8988T (cell line): ENCODE measurements around the gene FBLL1.
"Not testable (repeated sequence)": the region's sequence is repeated elsewhere in the genome, so short reads cannot be mapped to it uniquely, and the experiment has no call there.

Source experiments
- DNase-seq: peaks from one replicate; pipeline ENCODE4 v3.0.0; 2011

FBLL1 gene

GRCh38 chr5:168553377-168554130, 24.4 kb downstream of the FBLL1 start:
- DNase-seq = no peak

- no peak for DNase-seq
Measured at GRCh38 chr5:168557389-168557788, 28.3 kb downstream of the FBLL1 start.

GRCh38 chr5:168562279-168562678, 33.2 kb downstream of the FBLL1 start:
- no peak for DNase-seq

- DNase-seq = no peak
Measured at GRCh38 chr5:168563959-168564358, 34.9 kb downstream of the FBLL1 start.

- no peak for DNase-seq
Measured at GRCh38 chr5:168568738-168569137, 39.6 kb downstream of the FBLL1 start.

- DNase-seq = no peak
Measured at GRCh38 chr5:168570490-168571328, 41.6 kb downstream of the FBLL1 start.

GRCh38 chr5:168573663-168574062, 44.6 kb downstream of the FBLL1 start:
- not testable (repeated sequence) for DNase-seq

GRCh38 chr5:168574156-168574555, 45.1 kb downstream of the FBLL1 start:
- DNase-seq = not testable (repeated sequence)

GRCh38 chr5:168575391-168576372, 46.6 kb downstream of the FBLL1 start:
- DNase-seq = no peak

- no peak for DNase-seq
Measured at GRCh38 chr5:168578006-168578405, 48.9 kb downstream of the FBLL1 start.

- peak; percentile 69 for DNase-seq
Measured at GRCh38 chr5:168578538-168579487, 49.7 kb downstream of the FBLL1 start, which contains the start of gene PANK3. PANK3 (minus strand) TSS chr5:168579368; CDS start chr5:168579283, 85 bp downstream.

GRCh38 chr5:168579488-168580226, 50.6 kb downstream of the FBLL1 start:
- peak; percentile 87 for DNase-seq

GRCh38 chr5:168580227-168580508, 51.1 kb downstream of the FBLL1 start:
- no peak for DNase-seq
